A673 (cell line): ENCODE data around the gene PIM3. TPM values are rescaled to one million over a fixed set of nuclear protein-coding genes. Genes with fewer than 3 reads are reported as not detected.

Experiments
- BruUV-seq: library from RNA; stranded (reverse); fragments of 400-500 nt; replicated peaks from 2 replicates; lab custom pipeline; 2021; lab: Mats Ljungman, UMichigan
- CTCF ChIA-PET: fragments of 300-600 bp; sonication (Branson Sonifier 250); formaldehyde crosslinking; loops from one replicate; lab custom pipeline; 2022; ENCODE audit warnings: antibody characterized with exemption; lab: Charles Lee
- POLR2A ChIA-PET: fragments of 300-600 bp; sonication (Branson Sonifier 250); formaldehyde crosslinking; loops from one replicate; lab custom pipeline; 2022; ENCODE audit warnings: antibody characterized with exemption; ENCODE audit not compliant: low non-redundant PET; lab: Charles Lee
- DNase-seq: peaks from one replicate; pipeline ENCODE4 v3.0.0-alpha.2; 2015; ENCODE audit warnings: low spot score
- H3K27ac ChIP-seq: fragments of 200-600 bp; sonication (generic); 2 replicates; pipeline ENCODE4 v1.5.1; 2016; ENCODE audit warnings: mixed run types, low read depth, mild to moderate bottlenecking, mixed read lengths, antibody characterized with exemption, low read length; ENCODE audit not compliant: poor library complexity, severe bottlenecking
- H3K27me3 ChIP-seq: fragments of 200-600 bp; sonication (generic); replicated peaks from 2 replicates; pipeline ENCODE4 v1.6.1; 2017; ENCODE audit warnings: mixed run types, low read depth, mild to moderate bottlenecking, mixed read lengths, antibody characterized with exemption, low read length; ENCODE audit not compliant: insufficient read depth, poor library complexity
- H3K36me3 ChIP-seq: fragments of 200-600 bp; sonication (generic); 2 replicates; pipeline ENCODE4 v1.6.1; 2016; ENCODE audit warnings: mixed run types, mild to moderate bottlenecking, mixed read lengths, antibody characterized with exemption, low read length; ENCODE audit not compliant: insufficient read depth, poor library complexity, severe bottlenecking
- H3K4me1 ChIP-seq: fragments of 200-600 bp; sonication (generic); 2 replicates; pipeline ENCODE4 v1.6.1; 2017; ENCODE audit warnings: mixed run types, mild to moderate bottlenecking, mixed read lengths, antibody characterized with exemption, low read length; ENCODE audit not compliant: insufficient read depth, poor library complexity, severe bottlenecking
- H3K4me3 ChIP-seq: fragments of 200-600 bp; sonication (generic); 2 replicates; pipeline ENCODE4 v1.5.1; 2016; ENCODE audit warnings: low read depth, mixed run types, mild to moderate bottlenecking, mixed read lengths, low read length; ENCODE audit not compliant: poor library complexity, severe bottlenecking
- H3K9me3 ChIP-seq: fragments of 200-600 bp; sonication (generic); 2 replicates; pipeline ENCODE4 v1.6.1; 2016; ENCODE audit warnings: mixed run types, low read depth, mild to moderate bottlenecking, mixed read lengths, antibody characterized with exemption, low read length; ENCODE audit not compliant: poor library complexity, severe bottlenecking
- EZH2 ChIP-seq: fragments of 200-600 bp; sonication (generic); IDR thresholded peaks from 2 replicates; pipeline ENCODE4 v1.6.1; 2017; ENCODE audit warnings: borderline replicate concordance, low read depth, mild to moderate bottlenecking, mixed read lengths, antibody characterized with exemption, low read length; ENCODE audit not compliant: poor library complexity, severe bottlenecking
- intact Hi-C: fragments of 100-400 bp; cut with micrococcal nuclease; formaldehyde crosslinking; loops from one replicate; pipeline ENCODE4 v1.10.0; 2022; ENCODE audit not compliant: unreplicated experiment
- total RNA-seq: library from RNA; stranded (reverse); gene quantifications from 2 replicates; pipeline ENCODE4 v1.2.3, GENCODE V29; 2021
- TF ChIP-seq, protein P1 (sequence below): fragments of 300-800, 200-600 bp; sonication (generic); conservative IDR thresholded peaks from 2 replicates; pipeline ENCODE4 v1.5.1; 2017; ENCODE audit warnings: low read depth, mild to moderate bottlenecking, antibody characterized with exemption, low read length, moderate library complexity, mixed read lengths

The PIM3 gene
- total RNA-seq, 1 experiment from 2014 or later = 71.3 TPM

DNA sequence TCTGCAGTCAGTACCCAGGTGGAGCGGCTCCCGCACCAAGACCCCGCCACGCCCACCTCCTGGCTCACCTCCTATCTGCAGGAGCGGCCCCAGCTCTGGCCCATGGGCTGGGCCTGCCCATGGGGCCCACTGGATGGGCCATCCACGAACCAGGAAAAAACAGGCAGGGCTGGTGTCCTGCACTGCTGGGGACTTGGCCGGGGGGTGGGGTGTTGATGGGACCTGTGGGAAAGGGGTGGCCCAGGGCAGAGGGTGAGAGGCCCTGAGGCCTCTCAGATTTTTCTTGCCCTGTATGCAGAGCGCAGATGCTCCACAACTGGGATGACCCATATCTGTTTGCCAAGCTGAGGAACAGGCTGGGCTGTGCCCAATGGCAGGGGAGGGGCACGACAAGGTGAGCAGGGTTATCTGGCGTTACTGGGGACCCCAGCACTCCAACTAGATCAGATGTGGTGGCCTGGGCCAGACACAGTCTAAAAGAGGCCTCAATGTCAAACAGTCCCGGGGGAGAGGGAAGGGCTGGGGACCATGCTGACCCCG is 2.7 kb upstream of the PIM3 start:
- no peak overlapping the region for H3K27ac ChIP-seq
- DNase-seq = no peak
- BruUV-seq = no TSS peak
- peaks cover 12% of the 10 kb centered on the region for H3K4me1 ChIP-seq
- TF ChIP-seq, protein P1, sequence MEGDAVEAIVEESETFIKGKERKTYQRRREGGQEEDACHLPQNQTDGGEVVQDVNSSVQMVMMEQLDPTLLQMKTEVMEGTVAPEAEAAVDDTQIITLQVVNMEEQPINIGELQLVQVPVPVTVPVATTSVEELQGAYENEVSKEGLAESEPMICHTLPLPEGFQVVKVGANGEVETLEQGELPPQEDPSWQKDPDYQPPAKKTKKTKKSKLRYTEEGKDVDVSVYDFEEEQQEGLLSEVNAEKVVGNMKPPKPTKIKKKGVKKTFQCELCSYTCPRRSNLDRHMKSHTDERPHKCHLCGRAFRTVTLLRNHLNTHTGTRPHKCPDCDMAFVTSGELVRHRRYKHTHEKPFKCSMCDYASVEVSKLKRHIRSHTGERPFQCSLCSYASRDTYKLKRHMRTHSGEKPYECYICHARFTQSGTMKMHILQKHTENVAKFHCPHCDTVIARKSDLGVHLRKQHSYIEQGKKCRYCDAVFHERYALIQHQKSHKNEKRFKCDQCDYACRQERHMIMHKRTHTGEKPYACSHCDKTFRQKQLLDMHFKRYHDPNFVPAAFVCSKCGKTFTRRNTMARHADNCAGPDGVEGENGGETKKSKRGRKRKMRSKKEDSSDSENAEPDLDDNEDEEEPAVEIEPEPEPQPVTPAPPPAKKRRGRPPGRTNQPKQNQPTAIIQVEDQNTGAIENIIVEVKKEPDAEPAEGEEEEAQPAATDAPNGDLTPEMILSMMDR = no peak
- TF ChIP-seq EZH2 = no peak
- no peaks in the 10 kb centered on the region for H3K9me3 ChIP-seq
- intact Hi-C loops = no loop called here
- H3K36me3 ChIP-seq = peaks cover 12% of the 10 kb centered on the region
- ChIA-PET POLR2A (no interaction called here), CTCF (no interaction called here)
- no peaks in the 10 kb centered on the region for H3K27me3 ChIP-seq
- H3K4me3 ChIP-seq = no peak overlapping the region

GRCh38 chr22:49958366-49958921 is 2.1 kb upstream of the PIM3 start:
- no TSS peak for BruUV-seq
- intact Hi-C loops = no loop called here
- no peak for TF ChIP-seq EZH2
- TF ChIP-seq, protein P1 = no peak
- H3K4me3 ChIP-seq = no peak overlapping the region
- H3K4me1 ChIP-seq = peaks cover 17% of the 10 kb centered on the region
- POLR2A ChIA-PET = no interaction called here
- CTCF ChIA-PET = no interaction called here
- DNase-seq = no peak
- H3K36me3 ChIP-seq = peaks cover 17% of the 10 kb centered on the region
- no peaks in the 10 kb centered on the region for H3K9me3 ChIP-seq
- no peaks in the 10 kb centered on the region for H3K27me3 ChIP-seq
- no peak overlapping the region for H3K27ac ChIP-seq

DNA sequence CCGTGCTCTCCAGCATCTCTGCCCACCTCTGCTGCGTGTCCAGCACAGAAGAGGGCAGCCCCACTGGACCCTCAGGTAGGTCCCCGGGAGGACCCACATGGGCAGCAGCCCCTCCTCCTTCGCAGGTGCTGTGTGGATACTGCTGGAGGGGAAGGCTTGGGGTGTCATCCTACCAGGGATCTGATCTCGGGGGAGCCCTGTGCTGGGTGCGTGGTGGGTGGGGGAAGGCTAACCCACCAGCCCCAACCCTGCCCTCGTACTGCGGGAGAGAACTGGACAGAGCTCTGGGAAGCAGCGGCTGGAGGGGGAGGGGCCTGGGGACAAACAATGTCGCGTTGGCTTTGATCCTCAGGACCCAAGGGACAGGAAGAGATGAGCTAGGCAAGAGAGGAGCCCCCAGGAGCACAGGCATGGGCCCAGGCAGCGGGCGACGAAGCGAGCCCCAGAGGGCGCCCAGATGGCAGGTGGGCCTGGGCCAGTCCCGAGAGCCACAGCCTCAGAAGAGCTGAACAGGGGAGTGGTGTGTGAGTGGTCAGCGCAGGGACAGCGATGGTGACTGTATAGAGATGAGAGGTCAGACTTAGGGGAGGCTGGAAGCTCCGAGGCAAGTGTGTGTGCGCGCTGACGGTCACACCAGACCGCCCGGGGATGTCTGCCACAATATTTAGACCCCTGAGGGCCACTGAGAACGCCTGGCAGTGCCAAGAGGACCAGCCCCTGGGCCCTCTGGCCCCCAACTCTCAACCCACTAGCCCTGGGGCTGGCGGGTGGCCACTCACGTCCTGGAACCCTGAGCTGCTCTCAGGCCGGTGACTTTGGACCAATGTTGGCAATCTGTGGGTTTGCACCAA is 1.4 kb upstream of the PIM3 start:
- TF ChIP-seq, protein P1 = no peak
- TF ChIP-seq EZH2 = no peak
- DNase-seq = no peak
- H3K27ac ChIP-seq = peak overlapping the region; percentile 94
- CTCF ChIA-PET = no interaction called here
- peak overlapping the region; percentile 93 for H3K4me3 ChIP-seq
- no TSS peak for BruUV-seq
- H3K36me3 ChIP-seq = peaks cover 24% of the 10 kb centered on the region
- intact Hi-C loops = no loop called here
- POLR2A ChIA-PET = interaction anchor here (0.5 kb wide), 1 partner anchor 13 kb away, joined by 3 read pairs; no protein-coding TSS in a partner anchor
- H3K9me3 ChIP-seq = no peaks in the 10 kb centered on the region
- peaks cover 25% of the 10 kb centered on the region for H3K4me1 ChIP-seq
- no peaks in the 10 kb centered on the region for H3K27me3 ChIP-seq
